Ectodermal cell (in vitro differentiated cells): ENCODE results near the gene ERN2.

Source experiments
- H3K27ac ChIP-seq: 2 replicates; pipeline ENCODE4 v1.7.0; 2013; ENCODE audit warnings: mild to moderate bottlenecking, low read depth, low read length; ENCODE audit not compliant: insufficient read depth, poor library complexity, severe bottlenecking
- H3K27me3 ChIP-seq: 2 replicates; pipeline ENCODE4 v1.7.0; 2013; ENCODE audit warnings: mild to moderate bottlenecking, low read length; ENCODE audit not compliant: insufficient read depth, control insufficient read depth, poor library complexity, severe bottlenecking
- H3K36me3 ChIP-seq: one replicate; pipeline ENCODE4 v1.7.0; 2013; ENCODE audit warnings: low read length; ENCODE audit not compliant: control insufficient read depth, insufficient read depth
- H3K4me1 ChIP-seq: one replicate; pipeline ENCODE4 v1.7.0; 2013; ENCODE audit warnings: low read length; ENCODE audit not compliant: control insufficient read depth, insufficient read depth
- H3K4me3 ChIP-seq: 2 replicates; pipeline ENCODE4 v1.7.0; 2013; ENCODE audit warnings: low read depth, low read length, control low read depth; ENCODE audit not compliant: insufficient read depth
- H3K9me3 ChIP-seq: 2 replicates; pipeline ENCODE4 v1.7.0; 2013; ENCODE audit warnings: mild to moderate bottlenecking, low read length, moderate library complexity; ENCODE audit not compliant: control insufficient read depth
- WGBS, 2 experiments: methylation state at CpG; one replicate each; pipeline ENCODE4 v1.1.7; 2013; ENCODE audit warnings: missing lambda C conversion rate in 2 of 2; 5-methylcytosine and 5-hydroxymethylcytosine counted together

The ERN2 gene

GRCh38 chr16:23689442-23690187, 23.4 kb downstream of the ERN2 start:
- 97% methylated on average over 35 to 36 of the region's 36 CpGs for WGBS, 2 experiments
- Histone ChIP-seq H3K27me3 (no peaks in the 10 kb centered on the region), H3K9me3 (no peaks in the 10 kb centered on the region), H3K4me3 (no peak overlapping the region), H3K36me3 (peaks cover 39% of the 10 kb centered on the region), H3K27ac (no peak overlapping the region), H3K4me1 (no peaks in the 10 kb centered on the region)

- H3K27ac ChIP-seq: no peak overlapping the region
- H3K27me3 ChIP-seq: no peaks in the 10 kb centered on the region
- H3K9me3 ChIP-seq: no peaks in the 10 kb centered on the region
- 95 to 96% methylated on average over 16 of the region's 16 CpGs for WGBS, 2 experiments
- peaks cover 55% of the 10 kb centered on the region for H3K36me3 ChIP-seq
- H3K4me3 ChIP-seq: no peak overlapping the region
- no peaks in the 10 kb centered on the region for H3K4me1 ChIP-seq
These were observed 25.8 kb downstream of the ERN2 start for GRCh38 chr16:23687034-23687808.

DNA sequence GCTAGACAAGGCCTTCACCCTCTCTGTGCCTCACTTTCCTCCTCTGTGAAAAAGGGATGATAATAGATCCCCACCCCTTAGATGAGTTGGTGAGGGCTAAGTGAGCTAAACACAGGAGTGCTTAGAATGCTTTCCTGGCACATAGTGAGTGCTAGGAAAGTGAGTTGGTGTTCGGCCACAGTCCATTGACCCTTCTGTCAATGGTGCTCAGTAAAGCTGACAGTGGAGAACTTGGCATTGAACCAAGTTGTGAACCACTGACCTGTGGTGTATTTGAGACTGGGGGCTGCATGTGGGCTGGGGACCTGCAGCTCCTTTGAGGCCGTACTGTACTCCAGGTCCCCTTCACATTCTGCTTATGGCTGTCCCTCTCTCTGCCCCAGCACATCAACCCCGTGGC, 29.5 kb downstream of the ERN2 start:
- 92 to 94% methylated on average over 3 of the region's 3 CpGs for WGBS, 2 experiments
- no peak overlapping the region for H3K4me3 ChIP-seq
- no peaks in the 10 kb centered on the region for H3K9me3 ChIP-seq
- H3K27me3 ChIP-seq: no peaks in the 10 kb centered on the region
- H3K27ac ChIP-seq: no peak overlapping the region
- H3K4me1 ChIP-seq: peaks cover 18% of the 10 kb centered on the region
- peaks cover 42% of the 10 kb centered on the region for H3K36me3 ChIP-seq

DNA sequence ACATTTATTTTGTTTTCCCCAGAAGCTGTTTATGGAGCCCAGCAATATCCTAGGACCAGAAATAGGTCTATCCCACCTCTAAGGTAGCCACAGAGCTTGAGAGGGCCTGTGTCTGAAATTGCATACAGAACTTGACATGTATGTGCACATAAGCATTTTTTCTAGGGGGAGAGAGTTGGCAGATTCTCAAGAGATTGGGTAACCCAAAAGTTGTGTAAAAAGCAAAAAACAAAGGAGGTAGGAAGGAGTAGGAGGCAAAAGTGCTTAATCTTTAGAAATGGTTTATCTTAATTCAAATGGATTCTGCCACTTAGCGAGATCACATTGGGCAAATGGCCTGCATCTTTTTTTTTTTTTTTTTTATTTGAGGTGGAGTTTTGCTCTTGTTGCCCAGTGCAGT, 30.8 kb downstream of the ERN2 start:
- WGBS, 2 experiments: 83 to 97% methylated on average over 1 of the region's 1 CpG
- peaks cover 31% of the 10 kb centered on the region for H3K36me3 ChIP-seq
- no peaks in the 10 kb centered on the region for H3K27me3 ChIP-seq

GRCh38 chr16:23679986-23680336, 33.1 kb downstream of the ERN2 start:
- no peaks in the 10 kb centered on the region for H3K9me3 ChIP-seq
- H3K27me3 ChIP-seq: no peaks in the 10 kb centered on the region
- peaks cover 18% of the 10 kb centered on the region for H3K4me1 ChIP-seq
- no peak overlapping the region for H3K27ac ChIP-seq
- WGBS, 2 experiments: 17 to 25% methylated on average over 6 of the region's 6 CpGs
- peak overlapping the region; percentile 89 for H3K4me3 ChIP-seq
- H3K36me3 ChIP-seq: peaks cover 24% of the 10 kb centered on the region

More for the DNA sequence above, 30.8 kb downstream of the ERN2 start:
- Histone ChIP-seq H3K9me3 (no peaks in the 10 kb centered on the region), H3K4me3 (no peak overlapping the region), H3K4me1 (peaks cover 18% of the 10 kb centered on the region), H3K27ac (no peak overlapping the region)

- H3K9me3 ChIP-seq: no peaks in the 10 kb centered on the region
- 0 to 1% methylated on average over 24 of the region's 24 CpGs for WGBS, 2 experiments
- peaks cover 24% of the 10 kb centered on the region for H3K36me3 ChIP-seq
- H3K27me3 ChIP-seq: no peaks in the 10 kb centered on the region
- peaks cover 18% of the 10 kb centered on the region for H3K4me1 ChIP-seq
- peak overlapping the region; percentile 89 for H3K4me3 ChIP-seq
- H3K27ac ChIP-seq: no peak overlapping the region
These were observed 33.6 kb downstream of the ERN2 start for GRCh38 chr16:23679274-23679985.

DNA sequence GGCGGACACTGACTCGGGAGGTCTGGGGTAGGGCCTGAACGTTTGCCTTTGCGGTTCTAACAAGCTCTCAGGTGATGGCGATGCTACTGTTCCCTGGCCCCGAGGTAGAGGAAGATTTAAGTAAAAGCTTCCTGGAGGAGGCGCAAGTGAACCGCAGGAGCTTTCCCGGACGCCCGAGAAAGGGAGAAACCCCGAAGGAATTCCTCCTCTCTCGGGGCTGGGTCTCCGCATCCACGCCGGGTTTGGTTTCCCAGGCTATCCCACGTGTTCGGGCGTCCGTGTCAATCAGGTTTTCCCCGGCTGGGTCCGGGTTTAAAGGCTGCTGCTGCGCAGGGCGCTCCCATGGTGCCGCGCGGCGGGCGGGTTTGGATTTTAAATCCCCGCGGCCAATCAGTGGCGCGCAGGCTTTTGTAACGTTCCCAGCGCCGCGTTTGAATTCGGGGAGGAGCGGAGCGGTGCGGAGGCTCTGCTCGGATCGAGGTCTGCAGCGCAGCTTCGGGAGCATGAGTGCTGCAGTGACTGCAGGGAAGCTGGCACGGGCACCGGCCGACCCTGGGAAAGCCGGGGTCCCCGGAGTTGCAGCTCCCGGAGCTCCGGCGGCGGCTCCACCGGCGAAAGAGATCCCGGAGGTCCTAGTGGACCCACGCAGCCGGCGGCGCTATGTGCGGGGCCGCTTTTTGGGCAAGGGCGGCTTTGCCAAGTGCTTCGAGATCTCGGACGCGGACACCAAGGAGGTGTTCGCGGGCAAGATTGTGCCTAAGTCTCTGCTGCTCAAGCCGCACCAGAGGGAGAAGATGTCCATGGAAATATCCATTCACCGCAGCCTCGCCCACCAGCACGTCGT, 34.4 kb downstream of the ERN2 start, which contains the start of gene PLK1:
PLK1 (plus strand) TSS at position 460 of the 844 bp plus-strand sequence; CDS start at position 504, 44 bp downstream.
- 1 to 2% methylated on average over 75 of the region's 75 CpGs for WGBS, 2 experiments
- peak within 1 kb of the TSS; percentile 70 for H3K27ac ChIP-seq

DNA sequence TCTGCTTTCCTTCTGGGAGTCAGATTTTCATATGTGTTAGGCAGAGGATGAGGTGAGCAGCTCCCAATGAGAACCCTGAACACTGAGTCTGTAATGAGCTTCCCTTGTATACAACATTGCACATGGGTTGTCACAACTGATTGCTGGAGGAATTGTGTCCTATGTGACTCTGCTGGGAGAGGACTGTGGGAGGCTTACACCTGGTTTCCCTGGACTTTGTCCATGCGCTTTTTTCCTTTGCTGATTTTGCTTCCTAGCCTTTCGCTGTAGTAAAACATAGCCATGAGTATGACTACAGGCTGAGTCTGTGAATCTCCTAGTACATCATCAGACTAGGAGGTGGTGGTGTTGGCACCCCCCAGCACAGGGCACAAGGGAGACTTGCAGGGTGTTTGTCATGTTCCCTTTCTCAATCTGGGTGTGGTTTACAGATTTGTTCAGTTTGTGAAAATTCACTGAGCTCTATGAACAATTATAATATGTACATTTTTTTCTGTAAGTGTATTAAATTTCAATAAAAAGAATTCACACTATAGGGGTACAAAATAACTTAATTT, 36.0 kb downstream of the ERN2 start:
- Histone ChIP-seq H3K4me3 (no peak overlapping the region), H3K27me3 (no peaks in the 10 kb centered on the region), H3K36me3 (peaks cover 13% of the 10 kb centered on the region), H3K9me3 (no peaks in the 10 kb centered on the region), H3K27ac (no peak overlapping the region), H3K4me1 (peaks cover 18% of the 10 kb centered on the region)
- WGBS, 2 experiments: 95 to 98% methylated on average over 2 of the region's 2 CpGs

More for the DNA sequence above, 34.4 kb downstream of the ERN2 start, which contains the start of gene PLK1:
- Histone ChIP-seq H3K4me3 (peak within 1 kb of the TSS; percentile 89), H3K9me3 (no peaks in the 10 kb centered on the region), H3K36me3 (peaks cover 21% of the 10 kb centered on the region), H3K27me3 (no peaks in the 10 kb centered on the region), H3K4me1 (peaks cover 18% of the 10 kb centered on the region)

GRCh38 chr16:23673971-23674614, 38.9 kb downstream of the ERN2 start:
- Histone ChIP-seq H3K9me3 (no peaks in the 10 kb centered on the region), H3K27ac (no peak overlapping the region), H3K4me1 (no peaks in the 10 kb centered on the region), H3K4me3 (no peak overlapping the region), H3K36me3 (peaks cover 17% of the 10 kb centered on the region), H3K27me3 (no peaks in the 10 kb centered on the region)
- WGBS, 2 experiments: 70 to 78% methylated on average over 8 of the region's 8 CpGs
